HG02840 (cell line): ENCODE measurements around the gene PTPRU.

Experiments
- ATAC-seq: cut with Tn5 transposase; IDR thresholded peaks from one replicate; pipeline ENCODE4 v1.9.1; 2021; ENCODE audit warnings: mild to moderate bottlenecking, moderate library complexity, moderate number of reproducible peaks; ENCODE audit not compliant: unreplicated experiment, low FRiP score

The PTPRU gene

GRCh38 chr1:29235955-29236711 is at the start of gene PTPRU:
Gene PTPRU, plus strand, starts transcription at chr1:29236522. Its CDS starts 123 bp downstream, at chr1:29236645.
- ATAC-seq = no peak

GRCh38 chr1:29186707-29187106 is 49.6 kb upstream of the PTPRU start:
- ATAC-seq = no peak

- ATAC-seq = no peak
These were observed 45.6 kb upstream of the PTPRU start for GRCh38 chr1:29190718-29191117.

GRCh38 chr1:29193879-29194455 is 42.4 kb upstream of the PTPRU start:
- no peak for ATAC-seq

GRCh38 chr1:29195881-29196291 is 40.4 kb upstream of the PTPRU start:
- ATAC-seq = no peak

- no peak for ATAC-seq
These were observed 39.3 kb upstream of the PTPRU start for GRCh38 chr1:29196863-29197589.

GRCh38 chr1:29197590-29197924 is 38.8 kb upstream of the PTPRU start:
- ATAC-seq = no peak

GRCh38 chr1:29197993-29198392 is 38.3 kb upstream of the PTPRU start:
- ATAC-seq = no peak

- ATAC-seq = no peak
These were observed 35.3 kb upstream of the PTPRU start for GRCh38 chr1:29200906-29201594.

- ATAC-seq = no peak
These were observed 34.7 kb upstream of the PTPRU start for GRCh38 chr1:29201595-29202051.

- no peak for ATAC-seq
These were observed 34.3 kb upstream of the PTPRU start for GRCh38 chr1:29202053-29202452.

GRCh38 chr1:29202584-29203340 is 33.6 kb upstream of the PTPRU start:
- ATAC-seq = peak; percentile 70

- no peak for ATAC-seq
These were observed 27.9 kb upstream of the PTPRU start for GRCh38 chr1:29208442-29208841.

GRCh38 chr1:29209173-29209572 is 27.1 kb upstream of the PTPRU start:
- ATAC-seq = no peak

- ATAC-seq = no peak
These were observed 25.8 kb upstream of the PTPRU start for GRCh38 chr1:29210278-29211085.

- ATAC-seq = no peak
These were observed 25.0 kb upstream of the PTPRU start for GRCh38 chr1:29211086-29212030.

- no peak for ATAC-seq
These were observed 23.3 kb upstream of the PTPRU start for GRCh38 chr1:29213055-29213454.

- ATAC-seq = no peak
These were observed 18.7 kb upstream of the PTPRU start for GRCh38 chr1:29217633-29218032.
